HG03039 (cell line): ENCODE measurements around the gene MAN1A1.

ENCODE experiments used
- ATAC-seq: cut with Tn5 transposase; IDR thresholded peaks from one replicate; pipeline ENCODE4 v1.9.1; 2021; ENCODE audit warnings: mild to moderate bottlenecking, moderate library complexity; ENCODE audit not compliant: unreplicated experiment

MAN1A1 gene

DNA sequence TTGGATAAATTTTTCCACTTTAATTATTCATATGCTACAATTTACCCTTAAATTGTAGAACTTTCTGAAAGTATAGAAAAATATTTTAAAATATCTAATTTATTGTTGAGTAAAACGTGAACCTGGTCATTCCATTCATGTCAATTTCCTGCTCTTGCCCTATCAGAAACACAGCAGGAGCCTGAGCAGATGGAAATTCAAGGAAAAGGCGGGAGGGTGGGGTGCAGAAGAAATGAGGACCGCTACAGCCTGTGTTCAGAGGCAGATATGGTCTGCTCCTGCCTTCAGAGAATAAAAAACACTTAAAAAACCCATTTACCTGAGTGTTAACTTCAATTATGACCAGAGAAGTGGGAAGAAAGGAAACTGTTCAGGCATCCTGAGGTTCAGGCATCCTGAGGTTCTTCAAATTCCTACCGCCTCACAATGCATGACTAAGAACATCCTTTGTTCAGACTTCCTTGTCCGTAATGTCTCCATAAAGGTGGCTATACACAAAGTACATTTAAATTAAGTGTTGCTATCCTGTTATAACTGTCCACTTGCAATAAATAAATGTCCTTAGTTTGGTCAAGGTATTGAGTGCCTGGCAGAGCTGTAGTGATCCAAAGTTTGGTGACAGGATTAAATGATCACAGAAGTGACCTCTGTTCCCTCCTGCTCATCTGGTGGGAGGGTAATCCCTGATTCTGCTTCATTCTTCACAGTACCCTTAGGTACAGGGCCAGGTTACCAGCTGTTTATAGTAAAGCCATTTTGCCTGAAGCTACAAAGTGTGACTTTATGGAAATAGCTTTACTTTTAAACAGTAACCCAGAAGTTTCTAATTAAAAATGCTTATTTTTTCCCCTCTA lies 109.1 kb downstream of the MAN1A1 start:
- ATAC-seq: no peak

GRCh38 chr6:119237177-119237715 lies 112.3 kb downstream of the MAN1A1 start:
- ATAC-seq: no peak

GRCh38 chr6:119234941-119235340 lies 114.6 kb downstream of the MAN1A1 start:
- ATAC-seq: no peak

DNA sequence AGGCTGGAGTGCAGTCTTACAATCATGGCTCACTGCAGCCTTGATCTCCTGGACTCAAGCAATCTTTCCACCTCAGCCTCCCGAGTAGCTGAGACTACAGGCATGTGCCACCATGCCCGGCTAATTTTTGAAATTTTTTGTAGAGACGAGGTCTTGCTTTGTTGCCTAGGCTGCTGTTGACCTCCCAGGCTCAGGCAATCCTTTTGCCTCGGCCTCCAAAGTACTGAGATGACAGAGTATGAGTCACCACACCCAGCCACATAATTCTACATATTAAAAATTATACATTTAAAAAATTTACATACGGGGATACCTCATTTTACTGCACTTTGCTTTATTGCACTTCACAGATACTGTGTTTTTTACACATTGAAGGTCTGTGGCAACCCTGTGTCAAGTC lies 115.1 kb downstream of the MAN1A1 start:
- no peak for ATAC-seq

GRCh38 chr6:119233312-119233984 lies 116.1 kb downstream of the MAN1A1 start:
- ATAC-seq: no peak

- ATAC-seq: no peak
Measured at GRCh38 chr6:119231394-119231793, 118.2 kb downstream of the MAN1A1 start.

- no peak for ATAC-seq
Measured at GRCh38 chr6:119230160-119230559, 119.4 kb downstream of the MAN1A1 start.

DNA sequence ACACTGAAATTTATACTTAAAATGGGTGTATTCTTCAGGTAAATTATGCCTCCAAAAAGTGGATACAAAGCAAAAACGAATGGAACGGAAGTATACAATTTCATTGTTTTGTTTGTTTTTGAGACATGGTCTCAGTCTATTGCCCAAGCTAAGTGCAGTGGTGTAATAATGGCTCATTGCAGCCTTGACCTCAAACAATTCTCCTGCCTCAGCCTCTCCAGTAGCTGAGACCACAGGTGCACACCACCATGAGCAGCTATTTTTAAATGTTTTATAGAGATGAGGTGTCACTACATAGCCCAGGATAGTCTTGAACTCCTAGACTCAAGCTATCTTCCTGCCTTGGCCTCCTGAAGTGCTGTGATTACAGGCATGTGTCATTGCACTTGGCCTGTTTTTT lies 122.2 kb downstream of the MAN1A1 start:
- ATAC-seq: no peak

DNA sequence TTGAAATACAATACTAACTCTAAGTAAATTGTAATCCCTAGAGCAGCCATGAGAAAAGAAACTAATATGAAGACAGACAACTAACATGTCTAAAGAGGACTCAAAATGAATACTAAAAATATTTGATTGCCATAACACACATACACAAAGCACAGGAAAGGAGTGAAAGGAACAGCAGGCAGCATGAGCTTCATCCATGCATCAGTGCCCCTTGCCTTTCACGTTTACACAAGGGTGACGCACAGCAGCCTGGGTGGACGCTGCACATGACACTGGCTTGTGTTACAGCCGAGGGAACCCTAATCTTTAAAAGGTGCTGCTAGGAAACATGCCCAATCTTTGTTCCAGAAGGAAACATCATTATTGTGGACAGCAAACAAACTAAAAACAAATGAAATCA lies 123.5 kb downstream of the MAN1A1 start:
- ATAC-seq: no peak

DNA sequence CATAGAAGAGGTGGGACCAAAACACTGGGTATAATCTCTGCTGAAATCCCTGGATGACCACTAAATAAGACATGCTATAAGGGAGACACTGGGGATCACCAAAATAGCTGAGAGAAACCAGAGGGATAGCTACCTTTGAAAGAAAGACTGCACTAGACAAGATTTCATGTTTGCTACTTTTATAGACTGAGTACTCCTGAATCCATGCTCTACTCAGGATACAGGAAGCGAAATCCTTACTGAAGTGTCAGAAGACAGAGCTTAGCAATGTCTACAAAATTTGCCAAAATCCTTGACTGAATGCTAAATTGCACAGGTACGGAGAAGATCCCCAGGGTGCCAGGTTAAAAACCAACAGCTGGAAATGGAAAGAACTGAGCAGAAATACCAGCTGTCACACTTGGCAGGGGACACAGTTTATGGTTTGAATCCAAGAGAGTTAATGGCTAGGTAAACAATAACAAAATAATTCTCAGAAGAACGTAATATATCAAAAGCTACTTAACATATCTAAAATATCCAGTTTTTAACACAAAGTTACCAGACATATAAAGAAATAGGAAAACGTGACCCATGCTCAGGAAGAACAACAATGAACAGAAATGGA lies 125.4 kb downstream of the MAN1A1 start:
- ATAC-seq: no peak

- ATAC-seq: no peak
Measured at GRCh38 chr6:119220452-119220851, 129.1 kb downstream of the MAN1A1 start.

DNA sequence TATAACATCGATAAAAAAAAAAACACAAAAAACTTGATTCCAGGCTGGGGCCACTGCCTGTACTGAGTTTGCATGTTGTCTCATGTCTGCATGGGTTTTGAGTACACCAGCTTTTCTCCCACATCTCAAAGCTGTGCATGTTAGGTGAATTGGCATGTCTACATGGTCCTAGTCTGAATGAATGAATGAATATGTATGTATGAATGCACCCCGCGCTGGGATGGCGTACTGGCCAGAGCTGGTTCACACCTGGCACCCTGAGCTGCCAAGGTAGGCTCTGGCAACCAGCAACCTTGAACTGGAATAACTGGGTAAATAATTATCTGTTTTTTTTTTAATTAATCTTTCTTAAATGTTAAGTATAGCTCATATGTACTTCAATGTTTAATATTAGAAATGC lies 131.0 kb downstream of the MAN1A1 start:
- ATAC-seq: no peak

GRCh38 chr6:119215885-119216590 lies 133.5 kb downstream of the MAN1A1 start:
- no peak for ATAC-seq

DNA sequence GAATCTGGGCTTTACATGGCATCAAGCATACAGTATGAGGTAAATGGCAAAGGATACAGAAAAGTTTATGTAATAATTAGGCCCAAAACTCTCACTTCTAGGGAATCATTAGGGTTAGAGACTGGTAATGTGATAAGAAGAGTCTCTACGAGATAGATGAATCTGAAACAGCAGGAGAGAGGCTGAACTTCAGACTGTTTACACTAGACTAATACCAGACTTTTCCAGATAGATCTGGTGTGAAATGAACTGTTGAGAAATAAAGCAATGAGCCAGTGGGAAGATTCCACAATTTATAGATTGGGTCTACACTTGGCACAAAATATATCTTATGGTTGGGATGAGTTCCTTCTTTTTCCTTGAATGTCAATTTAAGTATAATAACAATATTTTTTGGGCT lies 134.3 kb downstream of the MAN1A1 start:
- ATAC-seq: no peak

DNA sequence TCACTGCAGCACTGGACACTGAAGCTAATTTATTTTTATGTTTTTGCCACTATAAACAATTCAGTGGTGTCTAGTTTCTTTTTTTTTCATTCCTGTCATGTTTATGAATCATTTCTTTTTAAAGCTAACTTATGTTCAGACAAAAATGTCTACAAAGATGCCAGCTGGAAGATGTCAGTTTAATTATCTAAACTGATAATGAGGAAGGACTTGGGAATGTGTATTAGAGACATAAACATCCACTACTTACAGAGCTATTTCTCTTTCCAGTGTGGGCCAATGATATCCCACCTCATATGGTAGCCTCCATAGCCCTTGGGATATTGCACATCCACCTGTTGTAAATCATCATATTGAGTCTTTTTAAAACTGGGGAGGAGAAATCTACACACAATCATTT lies 139.0 kb downstream of the MAN1A1 start:
- ATAC-seq: no peak

GRCh38 chr6:119209452-119210205 lies 139.9 kb downstream of the MAN1A1 start:
- peak; percentile 52 for ATAC-seq

DNA sequence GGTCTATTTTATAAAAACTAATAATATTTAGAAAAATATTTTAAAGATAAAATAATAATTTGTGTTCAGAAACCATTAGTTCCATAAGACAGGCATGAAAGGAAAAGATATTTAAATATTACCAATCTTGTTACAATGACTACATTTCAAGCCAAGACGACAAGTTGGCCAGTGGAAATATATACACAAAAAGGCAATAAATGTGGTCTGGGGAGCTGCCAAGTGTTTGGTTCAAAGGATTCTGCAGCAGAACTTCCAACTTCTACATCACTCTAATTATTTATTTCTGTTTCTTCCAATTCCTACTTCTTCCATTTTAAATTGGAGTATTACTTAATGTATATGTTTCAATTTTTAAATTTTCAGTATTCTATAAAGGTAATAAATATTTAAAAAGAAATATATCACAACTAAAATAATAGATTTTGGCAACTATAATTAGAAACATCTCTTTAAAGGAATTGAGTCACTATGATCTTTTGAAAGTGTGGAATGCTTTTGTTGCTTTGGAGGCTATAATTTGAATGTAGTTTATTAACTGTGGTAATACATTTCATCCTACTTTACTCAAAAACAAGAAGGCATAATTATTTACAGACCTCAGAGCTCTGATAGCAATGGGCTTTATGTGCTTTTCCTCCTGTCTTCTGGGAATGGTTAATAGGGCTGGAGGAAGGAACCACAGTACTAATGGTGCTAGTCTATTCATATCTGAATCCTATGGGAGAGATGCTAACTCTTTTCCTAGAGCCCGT lies 141.4 kb downstream of the MAN1A1 start:
- ATAC-seq: no peak

DNA sequence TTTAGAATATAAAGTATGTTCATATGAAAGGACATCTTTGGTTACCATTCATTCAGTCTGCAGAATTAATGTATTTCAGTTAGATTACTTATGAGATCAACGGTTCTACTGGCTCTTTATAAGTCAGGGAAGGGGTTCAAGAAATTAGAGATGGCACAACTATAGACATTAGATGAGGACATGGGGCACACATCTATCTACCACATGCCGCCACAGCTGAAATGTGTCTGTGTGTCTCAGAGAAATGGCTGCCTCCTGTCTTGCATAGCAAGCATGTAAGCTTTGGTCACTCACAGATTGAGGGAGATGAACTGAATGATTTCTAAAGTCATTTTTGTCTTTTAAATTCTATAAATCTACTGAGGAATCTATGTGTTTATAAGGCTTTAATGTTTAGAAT lies 142.2 kb downstream of the MAN1A1 start:
- ATAC-seq: no peak

GRCh38 chr6:119205911-119206618 lies 143.5 kb downstream of the MAN1A1 start:
- ATAC-seq: peak; percentile 76
